Endothelial cell of umbilical vein (primary cell): ENCODE measurements around the gene PKN2.

Experiments used
- CTCF ChIP-seq, 2 donors: IDR thresholded peaks; 1 replicate in 1 of 2; 2 replicates in 1 of 2; pipeline ENCODE4 v1.5.1; 2011; ENCODE audit warnings: low read length in 2 of 2, mild to moderate bottlenecking in 2 of 2, moderate library complexity in 2 of 2, control low read depth in 1 of 2, inconsistent platforms in 1 of 2, low read depth in 1 of 2; ENCODE audit not compliant: insufficient read depth in 1 of 2; ENCODE audit errors: extremely low read depth in 1 of 2
- EZH2 ChIP-seq: IDR thresholded peaks from 2 replicates; pipeline ENCODE4 v1.6.1; 2012; ENCODE audit warnings: borderline replicate concordance, low read depth, mild to moderate bottlenecking, moderate library complexity, low read length, inconsistent platforms; ENCODE audit not compliant: severe bottlenecking

GRCh38 chr1:88695781-88696180 lies 11.7 kb downstream of the PKN2 start:
- TF ChIP-seq CTCF (IDR thresholded peaks at IDR 0.05; ENCODE audit: extremely low read depth in 1 of 2, insufficient read depth in 1 of 2, low read depth in 1 of 2, low read length in 2 of 2) (no peak), EZH2 (no peak)
